ENCODE data around the gene PCID2. TPM values are rescaled to one million over a fixed set of nuclear protein-coding genes. Genes with fewer than 3 reads are reported as not detected.

Gene PCID2
- total and polyA plus RNA-seq, 2 experiments from 2014 or later = 79.6 to 107 TPM

DNA sequence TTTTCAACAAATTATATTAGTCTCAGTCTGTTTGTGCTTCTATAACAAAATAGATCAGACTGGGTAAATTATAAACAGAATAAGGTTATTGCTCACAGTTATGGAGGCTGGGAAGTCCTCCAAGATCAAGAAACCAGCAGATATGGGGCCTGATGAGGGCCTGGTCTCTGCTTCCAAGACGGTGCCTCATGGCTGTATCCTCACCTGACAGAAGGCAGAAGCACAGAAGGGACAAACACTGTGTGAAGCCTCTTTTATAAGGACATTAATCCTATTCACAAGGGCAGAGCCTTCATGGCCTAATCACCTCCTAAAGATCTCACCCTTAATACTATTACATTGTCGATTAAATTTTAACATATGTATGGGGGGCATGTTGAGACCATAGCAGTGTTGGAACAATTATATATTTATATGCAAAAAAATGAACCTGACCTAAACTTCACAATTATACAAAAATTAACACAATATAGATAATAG, 73.1 kb downstream of the PCID2 start:
- no peaks in the 10 kb centered on the region for H4K20me1 ChIP-seq (replicated peaks; ENCODE audit: insufficient read depth)
- H3K27ac ChIP-seq (ENCODE audit: low read depth) = no peak overlapping the region
- H3F3A ChIP-seq (replicated peaks; ENCODE audit: low read depth) = no peaks in the 10 kb centered on the region
- no peak for ATAC-seq
- no peaks in the 10 kb centered on the region for H3K9me2 ChIP-seq (ENCODE audit: insufficient read depth)
- Mint-ChIP-seq H3K27me3 (ENCODE audit: insufficient read depth, low read depth, poor library complexity) (no peaks in the 10 kb centered on the region), H3K4me3 (no peak overlapping the region), H3K36me3 (ENCODE audit: low read depth) (no peaks in the 10 kb centered on the region), H3K27ac (no peak overlapping the region), H3K4me1 (peaks cover 14% of the 10 kb centered on the region), H3K9me3 (no peaks in the 10 kb centered on the region)
- TF ChIP-seq POLR2AphosphoS5 (IDR thresholded peaks at IDR 0.05; ENCODE audit: low read depth) = no peak
- TF ChIP-seq NANOG (IDR thresholded peaks at IDR 0.05; ENCODE audit: borderline replicate concordance) = no peak
- TF ChIP-seq CREB1 (CRISPR knock-in tag; IDR thresholded peaks at IDR 0.05; ENCODE audit: low read depth) = no peak
- TF ChIP-seq ZNF114 (CRISPR knock-in tag; IDR thresholded peaks at IDR 0.05) = no peak
- TF ChIP-seq, protein P1, sequence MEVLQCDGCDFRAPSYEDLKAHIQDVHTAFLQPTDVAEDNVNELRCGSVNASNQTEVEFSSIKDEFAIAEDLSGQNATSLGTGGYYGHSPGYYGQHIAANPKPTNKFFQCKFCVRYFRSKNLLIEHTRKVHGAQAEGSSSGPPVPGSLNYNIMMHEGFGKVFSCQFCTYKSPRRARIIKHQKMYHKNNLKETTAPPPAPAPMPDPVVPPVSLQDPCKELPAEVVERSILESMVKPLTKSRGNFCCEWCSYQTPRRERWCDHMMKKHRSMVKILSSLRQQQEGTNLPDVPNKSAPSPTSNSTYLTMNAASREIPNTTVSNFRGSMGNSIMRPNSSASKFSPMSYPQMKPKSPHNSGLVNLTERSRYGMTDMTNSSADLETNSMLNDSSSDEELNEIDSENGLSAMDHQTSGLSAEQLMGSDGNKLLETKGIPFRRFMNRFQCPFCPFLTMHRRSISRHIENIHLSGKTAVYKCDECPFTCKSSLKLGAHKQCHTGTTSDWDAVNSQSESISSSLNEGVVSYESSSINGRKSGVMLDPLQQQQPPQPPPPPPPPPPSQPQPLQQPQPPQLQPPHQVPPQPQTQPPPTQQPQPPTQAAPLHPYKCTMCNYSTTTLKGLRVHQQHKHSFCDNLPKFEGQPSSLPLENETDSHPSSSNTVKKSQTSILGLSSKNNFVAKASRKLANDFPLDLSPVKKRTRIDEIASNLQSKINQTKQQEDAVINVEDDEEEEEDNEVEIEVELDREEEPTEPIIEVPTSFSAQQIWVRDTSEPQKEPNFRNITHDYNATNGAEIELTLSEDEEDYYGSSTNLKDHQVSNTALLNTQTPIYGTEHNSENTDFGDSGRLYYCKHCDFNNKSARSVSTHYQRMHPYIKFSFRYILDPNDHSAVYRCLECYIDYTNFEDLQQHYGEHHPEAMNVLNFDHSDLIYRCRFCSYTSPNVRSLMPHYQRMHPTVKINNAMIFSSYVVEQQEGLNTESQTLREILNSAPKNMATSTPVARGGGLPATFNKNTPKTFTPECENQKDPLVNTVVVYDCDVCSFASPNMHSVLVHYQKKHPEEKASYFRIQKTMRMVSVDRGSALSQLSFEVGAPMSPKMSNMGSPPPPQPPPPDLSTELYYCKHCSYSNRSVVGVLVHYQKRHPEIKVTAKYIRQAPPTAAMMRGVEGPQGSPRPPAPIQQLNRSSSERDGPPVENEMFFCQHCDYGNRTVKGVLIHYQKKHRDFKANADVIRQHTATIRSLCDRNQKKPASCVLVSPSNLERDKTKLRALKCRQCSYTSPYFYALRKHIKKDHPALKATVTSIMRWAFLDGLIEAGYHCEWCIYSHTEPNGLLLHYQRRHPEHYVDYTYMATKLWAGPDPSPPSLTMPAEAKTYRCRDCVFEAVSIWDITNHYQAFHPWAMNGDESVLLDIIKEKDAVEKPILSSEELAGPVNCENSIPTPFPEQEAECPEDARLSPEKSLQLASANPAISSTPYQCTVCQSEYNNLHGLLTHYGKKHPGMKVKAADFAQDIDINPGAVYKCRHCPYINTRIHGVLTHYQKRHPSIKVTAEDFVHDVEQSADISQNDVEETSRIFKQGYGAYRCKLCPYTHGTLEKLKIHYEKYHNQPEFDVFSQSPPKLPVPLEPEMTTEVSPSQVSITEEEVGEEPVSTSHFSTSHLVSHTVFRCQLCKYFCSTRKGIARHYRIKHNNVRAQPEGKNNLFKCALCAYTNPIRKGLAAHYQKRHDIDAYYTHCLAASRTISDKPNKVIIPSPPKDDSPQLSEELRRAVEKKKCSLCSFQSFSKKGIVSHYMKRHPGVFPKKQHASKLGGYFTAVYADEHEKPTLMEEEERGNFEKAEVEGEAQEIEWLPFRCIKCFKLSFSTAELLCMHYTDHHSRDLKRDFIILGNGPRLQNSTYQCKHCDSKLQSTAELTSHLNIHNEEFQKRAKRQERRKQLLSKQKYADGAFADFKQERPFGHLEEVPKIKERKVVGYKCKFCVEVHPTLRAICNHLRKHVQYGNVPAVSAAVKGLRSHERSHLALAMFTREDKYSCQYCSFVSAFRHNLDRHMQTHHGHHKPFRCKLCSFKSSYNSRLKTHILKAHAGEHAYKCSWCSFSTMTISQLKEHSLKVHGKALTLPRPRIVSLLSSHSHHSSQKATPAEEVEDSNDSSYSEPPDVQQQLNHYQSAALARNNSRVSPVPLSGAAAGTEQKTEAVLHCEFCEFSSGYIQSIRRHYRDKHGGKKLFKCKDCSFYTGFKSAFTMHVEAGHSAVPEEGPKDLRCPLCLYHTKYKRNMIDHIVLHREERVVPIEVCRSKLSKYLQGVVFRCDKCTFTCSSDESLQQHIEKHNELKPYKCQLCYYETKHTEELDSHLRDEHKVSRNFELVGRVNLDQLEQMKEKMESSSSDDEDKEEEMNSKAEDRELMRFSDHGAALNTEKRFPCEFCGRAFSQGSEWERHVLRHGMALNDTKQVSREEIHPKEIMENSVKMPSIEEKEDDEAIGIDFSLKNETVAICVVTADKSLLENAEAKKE (CRISPR knock-in tag; IDR thresholded peaks at IDR 0.05) = no peak
- TF ChIP-seq, protein P2, sequence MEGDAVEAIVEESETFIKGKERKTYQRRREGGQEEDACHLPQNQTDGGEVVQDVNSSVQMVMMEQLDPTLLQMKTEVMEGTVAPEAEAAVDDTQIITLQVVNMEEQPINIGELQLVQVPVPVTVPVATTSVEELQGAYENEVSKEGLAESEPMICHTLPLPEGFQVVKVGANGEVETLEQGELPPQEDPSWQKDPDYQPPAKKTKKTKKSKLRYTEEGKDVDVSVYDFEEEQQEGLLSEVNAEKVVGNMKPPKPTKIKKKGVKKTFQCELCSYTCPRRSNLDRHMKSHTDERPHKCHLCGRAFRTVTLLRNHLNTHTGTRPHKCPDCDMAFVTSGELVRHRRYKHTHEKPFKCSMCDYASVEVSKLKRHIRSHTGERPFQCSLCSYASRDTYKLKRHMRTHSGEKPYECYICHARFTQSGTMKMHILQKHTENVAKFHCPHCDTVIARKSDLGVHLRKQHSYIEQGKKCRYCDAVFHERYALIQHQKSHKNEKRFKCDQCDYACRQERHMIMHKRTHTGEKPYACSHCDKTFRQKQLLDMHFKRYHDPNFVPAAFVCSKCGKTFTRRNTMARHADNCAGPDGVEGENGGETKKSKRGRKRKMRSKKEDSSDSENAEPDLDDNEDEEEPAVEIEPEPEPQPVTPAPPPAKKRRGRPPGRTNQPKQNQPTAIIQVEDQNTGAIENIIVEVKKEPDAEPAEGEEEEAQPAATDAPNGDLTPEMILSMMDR (conservative IDR thresholded peaks at IDR 0.05; ENCODE audit: low read depth in 2 of 2) = no peak
- TF ChIP-seq, protein P3, sequence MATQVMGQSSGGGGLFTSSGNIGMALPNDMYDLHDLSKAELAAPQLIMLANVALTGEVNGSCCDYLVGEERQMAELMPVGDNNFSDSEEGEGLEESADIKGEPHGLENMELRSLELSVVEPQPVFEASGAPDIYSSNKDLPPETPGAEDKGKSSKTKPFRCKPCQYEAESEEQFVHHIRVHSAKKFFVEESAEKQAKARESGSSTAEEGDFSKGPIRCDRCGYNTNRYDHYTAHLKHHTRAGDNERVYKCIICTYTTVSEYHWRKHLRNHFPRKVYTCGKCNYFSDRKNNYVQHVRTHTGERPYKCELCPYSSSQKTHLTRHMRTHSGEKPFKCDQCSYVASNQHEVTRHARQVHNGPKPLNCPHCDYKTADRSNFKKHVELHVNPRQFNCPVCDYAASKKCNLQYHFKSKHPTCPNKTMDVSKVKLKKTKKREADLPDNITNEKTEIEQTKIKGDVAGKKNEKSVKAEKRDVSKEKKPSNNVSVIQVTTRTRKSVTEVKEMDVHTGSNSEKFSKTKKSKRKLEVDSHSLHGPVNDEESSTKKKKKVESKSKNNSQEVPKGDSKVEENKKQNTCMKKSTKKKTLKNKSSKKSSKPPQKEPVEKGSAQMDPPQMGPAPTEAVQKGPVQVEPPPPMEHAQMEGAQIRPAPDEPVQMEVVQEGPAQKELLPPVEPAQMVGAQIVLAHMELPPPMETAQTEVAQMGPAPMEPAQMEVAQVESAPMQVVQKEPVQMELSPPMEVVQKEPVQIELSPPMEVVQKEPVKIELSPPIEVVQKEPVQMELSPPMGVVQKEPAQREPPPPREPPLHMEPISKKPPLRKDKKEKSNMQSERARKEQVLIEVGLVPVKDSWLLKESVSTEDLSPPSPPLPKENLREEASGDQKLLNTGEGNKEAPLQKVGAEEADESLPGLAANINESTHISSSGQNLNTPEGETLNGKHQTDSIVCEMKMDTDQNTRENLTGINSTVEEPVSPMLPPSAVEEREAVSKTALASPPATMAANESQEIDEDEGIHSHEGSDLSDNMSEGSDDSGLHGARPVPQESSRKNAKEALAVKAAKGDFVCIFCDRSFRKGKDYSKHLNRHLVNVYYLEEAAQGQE (IDR thresholded peaks at IDR 0.05; ENCODE audit: unreplicated experiment) = no peak
- TF ChIP-seq STAT1 (IDR thresholded peaks at IDR 0.05; ENCODE audit: unreplicated experiment) = no peak
- TF ChIP-seq ZNF331 (CRISPR knock-in tag; IDR thresholded peaks at IDR 0.05; ENCODE audit: low read depth) = no peak
- TF ChIP-seq, protein P4, sequence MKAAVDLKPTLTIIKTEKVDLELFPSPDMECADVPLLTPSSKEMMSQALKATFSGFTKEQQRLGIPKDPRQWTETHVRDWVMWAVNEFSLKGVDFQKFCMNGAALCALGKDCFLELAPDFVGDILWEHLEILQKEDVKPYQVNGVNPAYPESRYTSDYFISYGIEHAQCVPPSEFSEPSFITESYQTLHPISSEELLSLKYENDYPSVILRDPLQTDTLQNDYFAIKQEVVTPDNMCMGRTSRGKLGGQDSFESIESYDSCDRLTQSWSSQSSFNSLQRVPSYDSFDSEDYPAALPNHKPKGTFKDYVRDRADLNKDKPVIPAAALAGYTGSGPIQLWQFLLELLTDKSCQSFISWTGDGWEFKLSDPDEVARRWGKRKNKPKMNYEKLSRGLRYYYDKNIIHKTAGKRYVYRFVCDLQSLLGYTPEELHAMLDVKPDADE (IDR thresholded peaks at IDR 0.05) = no peak
- TF ChIP-seq EZH2phosphoT487 (IDR thresholded peaks at IDR 0.05; ENCODE audit: unreplicated experiment) = no peak
- no peak for TF ChIP-seq JUNB (IDR thresholded peaks at IDR 0.05; ENCODE audit: unreplicated experiment)
- no peak for TF ChIP-seq EZH2 (IDR thresholded peaks at IDR 0.05; ENCODE audit: low read depth, unreplicated experiment)
- no peak overlapping the region for H3K4me3 ChIP-seq
- H2AFZ ChIP-seq = no peak overlapping the region
- DNase-seq (ENCODE audit: low spot score) = no peak
- H3K79me2 ChIP-seq (replicated peaks; ENCODE audit: insufficient read depth) = no peaks in the 10 kb centered on the region
- peaks cover 9% of the 10 kb centered on the region for H3K4me1 ChIP-seq (ENCODE audit: insufficient read depth)
- no peaks in the 10 kb centered on the region for H3K27me3 ChIP-seq (ENCODE audit: insufficient read depth)
- H3K4me2 ChIP-seq = no peak overlapping the region
- H3K36me3 ChIP-seq (ENCODE audit: insufficient read depth) = no peaks in the 10 kb centered on the region
